Measurements from ENCODE around the gene ZNRF3.
"Not testable (repeated sequence)": the region's sequence is repeated elsewhere in the genome, so short reads cannot be mapped to it uniquely, and the experiment has no call there.

The ZNRF3 gene

GRCh38 chr22:28907311-28908008, 24.1 kb downstream of the ZNRF3 start:
- DNase-seq (ENCODE audit: low spot score) = no peak

GRCh38 chr22:28908810-28909209, 25.4 kb downstream of the ZNRF3 start:
- not testable (repeated sequence) for DNase-seq (ENCODE audit: low spot score)

- no peak for DNase-seq (ENCODE audit: low spot score)
Observed at GRCh38 chr22:28909375-28909774, 26.0 kb downstream of the ZNRF3 start.

DNA sequence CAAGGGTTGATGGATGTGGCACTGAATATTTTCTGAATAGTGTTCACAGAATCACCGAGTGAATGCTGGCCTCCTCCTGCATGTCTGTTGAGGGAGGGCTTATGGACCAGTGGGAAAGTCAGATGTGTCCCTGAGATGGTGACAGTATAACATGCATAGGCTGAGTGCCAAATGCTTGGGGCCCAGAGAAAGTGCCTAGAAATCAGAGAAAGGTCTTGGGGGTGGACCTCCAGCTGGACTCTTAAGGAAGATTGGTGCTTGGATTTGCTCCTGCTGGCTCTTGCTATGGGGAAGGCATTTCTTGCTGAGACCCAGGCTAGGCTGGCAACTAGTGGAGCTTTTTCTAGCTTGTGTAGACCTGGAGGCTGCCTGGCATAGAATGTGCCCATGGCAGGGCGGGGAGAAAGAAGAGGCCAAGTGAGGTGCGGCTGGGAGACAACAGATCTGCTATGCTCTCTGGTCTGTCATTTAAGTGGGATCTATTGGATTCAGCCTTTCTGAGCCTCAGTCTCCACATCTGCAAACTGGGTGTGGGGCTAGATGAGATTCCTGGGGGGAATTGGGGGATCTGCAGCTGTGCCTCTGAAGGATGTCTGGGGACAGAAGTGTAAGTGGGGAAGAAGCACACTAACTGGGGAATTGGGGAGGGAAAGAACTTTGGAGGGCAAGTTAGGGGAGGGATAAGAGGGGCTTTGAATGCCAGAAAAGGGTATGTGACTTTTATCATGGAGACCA, 27.4 kb downstream of the ZNRF3 start:
- DNase-seq (ENCODE audit: low spot score) = no peak

GRCh38 chr22:28911304-28911690, 27.9 kb downstream of the ZNRF3 start:
- no peak for DNase-seq (ENCODE audit: low spot score)

GRCh38 chr22:28911777-28912669, 28.7 kb downstream of the ZNRF3 start:
- DNase-seq (ENCODE audit: low spot score) = peak; percentile 62

DNA sequence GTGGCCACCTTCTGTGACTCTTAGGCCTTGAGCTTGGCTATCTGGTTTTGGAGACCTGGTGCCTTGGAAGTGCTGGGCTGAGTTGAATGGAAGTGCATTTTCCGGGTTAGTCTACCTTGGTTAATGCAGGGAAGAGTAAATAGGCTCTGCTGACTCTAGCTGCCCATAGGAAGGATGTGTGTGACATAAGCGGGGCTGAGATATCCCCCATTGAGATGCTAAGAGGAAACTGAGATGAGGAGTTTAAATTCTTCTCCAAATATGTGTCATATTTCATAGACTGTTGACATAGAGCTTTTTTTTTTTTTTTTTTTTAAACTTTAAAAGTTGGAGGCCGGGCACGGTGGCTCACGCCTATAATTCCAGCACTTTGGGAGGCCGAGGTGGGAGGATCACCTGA, 30.8 kb downstream of the ZNRF3 start:
- no peak for DNase-seq (ENCODE audit: low spot score)

- DNase-seq (ENCODE audit: low spot score) = no peak
Observed at GRCh38 chr22:28915969-28916368, 32.6 kb downstream of the ZNRF3 start.

DNA sequence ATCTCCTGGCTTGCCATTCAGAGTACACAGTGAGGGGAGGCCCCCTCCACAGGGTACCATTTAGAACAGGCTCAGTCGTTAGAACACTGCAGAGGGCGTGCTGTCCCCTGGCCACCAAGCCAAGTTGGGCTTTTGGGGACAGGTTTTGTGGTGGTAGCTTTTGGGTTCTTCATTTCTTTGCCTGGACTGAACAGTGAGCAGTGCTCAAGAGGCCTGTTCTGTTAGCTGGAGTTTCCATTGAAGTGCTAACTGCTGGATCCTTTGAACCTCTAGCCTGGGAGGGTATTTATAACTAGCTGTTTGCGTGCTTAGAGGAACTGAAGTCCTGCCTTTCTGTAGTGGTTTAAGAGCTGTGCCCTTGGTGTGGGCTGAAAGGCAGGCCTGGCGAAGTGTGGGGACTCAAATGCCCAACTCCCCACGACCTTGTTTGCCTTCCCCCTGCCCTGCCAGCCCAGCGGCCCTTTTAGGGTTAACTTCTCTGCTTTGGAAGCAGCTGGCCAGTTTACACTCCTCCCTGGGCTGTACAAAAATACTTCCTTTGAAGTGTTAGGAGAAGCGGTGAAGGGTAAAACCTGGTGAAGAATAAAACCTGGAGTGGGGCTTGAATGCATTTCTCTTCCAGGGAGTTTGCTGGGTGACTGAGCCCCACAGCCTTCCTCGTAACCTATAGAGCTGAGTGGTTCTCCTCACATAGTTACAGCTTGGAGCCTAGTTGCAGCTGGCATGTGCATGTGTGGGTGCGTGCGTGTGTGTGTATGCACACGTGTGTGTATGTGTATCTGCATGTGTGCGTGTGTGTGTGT, 34.6 kb downstream of the ZNRF3 start:
- no peak for DNase-seq (ENCODE audit: low spot score)

- DNase-seq (ENCODE audit: low spot score) = no peak
Observed at GRCh38 chr22:28918550-28919271, 35.3 kb downstream of the ZNRF3 start.

- DNase-seq (ENCODE audit: low spot score) = no peak
Observed at GRCh38 chr22:28920757-28921584, 37.6 kb downstream of the ZNRF3 start.

DNA sequence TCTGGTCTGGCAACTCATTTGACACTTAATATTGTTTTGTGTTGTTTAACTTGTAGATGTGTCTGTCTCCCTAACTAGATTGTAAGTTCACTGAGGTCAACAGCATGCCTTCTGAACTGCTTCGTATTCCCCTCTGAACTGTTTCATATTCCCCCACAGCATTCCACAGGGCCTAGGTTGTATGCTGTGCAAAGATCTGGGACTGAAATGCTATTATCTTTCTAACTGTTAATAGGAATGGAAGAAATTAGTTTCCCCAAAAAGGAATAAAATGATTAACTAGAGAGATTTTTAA, 38.2 kb downstream of the ZNRF3 start:
- DNase-seq (ENCODE audit: low spot score) = no peak

GRCh38 chr22:28922540-28923244, 39.3 kb downstream of the ZNRF3 start:
- DNase-seq (ENCODE audit: low spot score) = no peak

DNA sequence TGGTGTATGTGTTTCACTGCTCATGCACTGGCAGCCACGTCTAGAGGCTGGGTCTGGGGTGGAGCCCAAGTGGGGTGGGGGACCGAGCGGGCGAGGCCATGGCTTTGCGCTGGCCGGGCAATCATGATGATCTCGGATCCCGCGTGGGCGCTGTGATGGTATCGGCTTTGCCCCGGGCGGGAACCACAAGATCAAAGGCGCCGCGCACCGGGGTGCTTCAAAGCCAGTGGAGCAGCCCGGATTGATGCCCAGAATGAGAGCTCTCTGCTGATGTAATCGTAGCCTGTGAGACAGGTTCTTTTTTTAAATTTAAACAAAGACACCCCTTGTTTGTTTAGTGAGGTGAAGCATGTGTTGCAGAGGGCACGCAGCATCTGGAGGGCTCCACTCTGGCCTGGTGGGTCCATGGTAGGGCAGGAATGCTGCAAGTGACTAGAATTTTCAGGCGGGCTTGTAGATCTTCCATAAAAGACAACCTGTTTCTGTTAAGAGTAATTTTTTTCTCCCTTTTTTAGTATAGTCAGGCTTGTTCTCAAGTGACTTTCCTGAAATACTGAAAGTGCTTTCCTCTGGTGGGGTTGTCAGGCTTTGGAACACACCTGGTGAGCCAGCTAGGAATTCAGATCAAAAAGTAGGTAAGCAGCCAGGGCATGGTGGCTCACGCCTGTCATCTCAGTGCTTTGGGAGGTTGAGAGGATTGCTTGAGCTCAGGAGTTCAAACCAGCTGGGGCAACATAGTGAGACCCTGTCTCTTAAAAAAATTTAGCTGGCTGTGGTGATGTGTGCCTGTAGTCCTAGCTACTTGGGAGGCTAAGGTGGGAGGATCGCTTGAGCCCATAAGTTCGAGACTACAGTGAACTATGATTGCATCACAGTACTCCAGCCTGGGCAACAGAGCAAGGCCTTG, 40.7 kb downstream of the ZNRF3 start:
- peak; percentile 28 for DNase-seq (ENCODE audit: low spot score)

GRCh38 chr22:28925916-28926315, 42.5 kb downstream of the ZNRF3 start:
- DNase-seq (ENCODE audit: low spot score) = no peak

DNA sequence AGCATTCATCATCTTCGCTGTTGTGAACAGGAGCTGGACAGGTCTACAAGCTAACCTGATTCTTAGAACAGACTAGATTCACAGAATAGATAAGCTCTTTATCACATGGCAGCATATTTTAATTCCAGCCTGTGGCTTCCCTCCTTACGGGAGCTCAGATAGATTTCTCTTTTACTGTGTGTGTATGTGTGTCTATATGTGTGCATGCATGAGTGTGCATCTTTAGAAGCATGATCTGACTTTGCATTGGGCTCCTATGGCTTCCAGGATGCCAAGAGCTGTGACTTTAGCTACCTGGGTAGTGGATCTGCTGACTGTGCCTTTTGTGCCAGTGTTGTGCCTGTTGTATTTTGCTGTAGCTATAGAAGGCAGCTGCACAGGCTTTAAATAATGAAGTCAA, 44.3 kb downstream of the ZNRF3 start:
- DNase-seq (ENCODE audit: low spot score) = no peak

DNA sequence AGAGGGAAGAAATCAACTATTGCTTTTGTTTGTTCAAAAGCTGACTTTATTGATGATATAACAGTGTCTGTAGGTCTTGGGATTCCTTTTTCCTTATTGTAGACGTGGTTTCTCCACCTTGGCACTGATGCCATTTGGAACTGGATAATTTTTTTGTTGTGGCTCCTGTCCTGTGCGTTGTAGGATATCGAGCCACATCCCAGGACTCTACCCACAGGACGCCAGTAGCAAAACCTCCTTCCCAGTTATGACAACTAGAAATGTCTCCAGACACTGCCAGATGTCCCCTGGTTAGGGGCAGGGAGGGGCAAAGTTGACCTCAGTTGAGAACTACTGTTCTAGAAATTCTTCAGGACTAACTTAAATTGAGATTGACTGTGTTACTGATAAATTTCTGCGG, 45.8 kb downstream of the ZNRF3 start:
- DNase-seq (ENCODE audit: low spot score) = no peak

DNA sequence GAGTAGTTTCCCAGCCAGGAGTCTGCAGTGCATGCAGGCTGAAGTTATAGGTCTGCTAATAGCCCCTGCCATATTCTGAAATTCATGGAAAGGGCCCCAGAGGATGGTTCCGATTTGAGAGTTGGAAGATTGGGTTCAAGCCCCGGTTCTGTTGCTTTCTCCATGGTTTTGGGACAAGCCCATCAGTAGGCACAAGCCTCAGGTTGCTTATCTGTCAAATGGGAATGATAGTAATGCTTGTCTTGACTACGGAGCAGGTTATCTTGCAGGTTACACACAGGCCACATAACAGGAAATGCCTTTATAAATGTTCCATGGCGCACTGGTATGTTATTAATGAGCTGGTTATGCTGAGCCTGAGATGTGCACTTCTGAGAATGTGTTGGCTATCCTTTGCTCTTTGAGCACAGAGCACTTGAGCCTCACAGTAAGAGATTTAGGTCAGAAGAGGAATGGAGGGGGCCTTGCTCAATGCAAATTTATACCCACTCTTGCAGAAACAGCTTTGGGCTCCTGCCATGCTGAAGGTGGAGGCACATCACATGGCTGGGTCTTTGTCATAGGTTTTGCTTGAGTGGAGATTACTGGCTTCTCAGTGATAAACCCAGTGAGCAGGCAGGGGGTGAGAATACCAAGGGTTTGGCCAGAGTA, 47.1 kb downstream of the ZNRF3 start:
- DNase-seq (ENCODE audit: low spot score) = no peak

Data from LoVo (cell line).